ENCODE measurements around the gene PROCA1. TPM values are rescaled to one million over a fixed set of nuclear protein-coding genes. Genes with fewer than 3 reads are reported as not detected.

The PROCA1 gene
- polyA plus RNA-seq, 1 donor (not counting 4 experiments of a cell fraction or from before 2014, with no cell fraction given), result 0.39 TPM

- FAIRE-seq, result no peak
- no peaks in the 10 kb centered on the region for H3K9me1 ChIP-seq (ENCODE audit: control insufficient read depth, extremely low read depth, insufficient read depth, low read length)
- no peak for DNase-seq (ENCODE audit: low read depth, low spot score)
- H3K4me3 ChIP-seq (ENCODE audit: control insufficient read depth in 2 of 3, extremely low read depth in 1 of 3, insufficient read depth in 2 of 3, low read depth in 1 of 3, low read length in 3 of 3), result no peak overlapping the region
- H3K9ac ChIP-seq (ENCODE audit: control insufficient read depth, extremely low read depth, insufficient read depth, low read length), result no peak overlapping the region
- H2AFZ ChIP-seq (ENCODE audit: control insufficient read depth, low read length), result no peak overlapping the region
- peaks cover 2% of the 10 kb centered on the region for H3K9me3 ChIP-seq (ENCODE audit: control insufficient read depth, low read depth, low read length)
- H3K27ac ChIP-seq (ENCODE audit: control insufficient read depth, insufficient read depth, low read length), result no peak overlapping the region
- no peaks in the 10 kb centered on the region for H3K79me2 ChIP-seq (ENCODE audit: control insufficient read depth, insufficient read depth, low read length)
- no peaks in the 10 kb centered on the region for H4K20me1 ChIP-seq (ENCODE audit: control insufficient read depth, extremely low read depth, insufficient read depth, low read length)
- TF ChIP-seq CTCF (optimal IDR thresholded peaks at IDR 0.05 in 1 of 3, IDR thresholded peaks at IDR 0.05 in 1 of 3, conservative IDR thresholded peaks at IDR 0.05 in 1 of 3; ENCODE audit: extremely low read depth in 1 of 3, insufficient read depth in 2 of 3, low read length in 3 of 3) (peak in 1 of 3 experiments; percentile 8), EZH2 (IDR thresholded peaks at IDR 0.05; ENCODE audit: low read length) (no peak)
- dilution Hi-C loops (cut with MboI; ENCODE audit: extremely low pct_ligation_motif_present, low sequenced_read_pairs), result no loop called here
- H3K27me3 ChIP-seq (ENCODE audit: control insufficient read depth, extremely low read depth, insufficient read depth, low read length), result no peaks in the 10 kb centered on the region
- no peak overlapping the region for H3K4me2 ChIP-seq (ENCODE audit: control insufficient read depth, extremely low read depth, insufficient read depth, low read depth, low read length)
- peaks cover 0 to 2% of the 10 kb centered on the region in 2 experiments for H3K36me3 ChIP-seq (ENCODE audit: control insufficient read depth in 2 of 2, extremely low read depth in 1 of 2, insufficient read depth in 2 of 2, low read length in 2 of 2)
- peaks cover 8% of the 10 kb centered on the region for H3K4me1 ChIP-seq (ENCODE audit: control insufficient read depth, extremely low read depth, insufficient read depth, low read length)
Observed at GRCh38 chr17:28735242-28735722, 23.6 kb upstream of the PROCA1 start.

- Histone ChIP-seq H3K9me1 (ENCODE audit: control insufficient read depth, extremely low read depth, insufficient read depth, low read length) (no peaks in the 10 kb centered on the region), H2AFZ (ENCODE audit: control insufficient read depth, low read length) (no peak overlapping the region), H3K79me2 (ENCODE audit: control insufficient read depth, insufficient read depth, low read length) (no peaks in the 10 kb centered on the region), H3K9ac (ENCODE audit: control insufficient read depth, extremely low read depth, insufficient read depth, low read length) (no peak overlapping the region), H3K27me3 (ENCODE audit: control insufficient read depth, extremely low read depth, insufficient read depth, low read length) (no peaks in the 10 kb centered on the region), H3K4me1 (ENCODE audit: control insufficient read depth, extremely low read depth, insufficient read depth, low read length) (peaks cover 8% of the 10 kb centered on the region), H3K4me3 (ENCODE audit: control insufficient read depth in 2 of 3, extremely low read depth in 1 of 3, insufficient read depth in 2 of 3, low read depth in 1 of 3, low read length in 3 of 3) (no peak overlapping the region), H3K9me3 (ENCODE audit: control insufficient read depth, low read depth, low read length) (peaks cover 2% of the 10 kb centered on the region), H3K36me3 (ENCODE audit: control insufficient read depth in 2 of 2, extremely low read depth in 1 of 2, insufficient read depth in 2 of 2, low read length in 2 of 2) (peaks cover 0 to 2% of the 10 kb centered on the region in 2 experiments), H4K20me1 (ENCODE audit: control insufficient read depth, extremely low read depth, insufficient read depth, low read length) (no peaks in the 10 kb centered on the region), H3K27ac (ENCODE audit: control insufficient read depth, insufficient read depth, low read length) (no peak overlapping the region), H3K4me2 (ENCODE audit: control insufficient read depth, extremely low read depth, insufficient read depth, low read depth, low read length) (no peak overlapping the region)
- DNase-seq (ENCODE audit: low read depth, low spot score) (no peak), FAIRE-seq (no peak)
- dilution Hi-C loops (cut with MboI; ENCODE audit: extremely low pct_ligation_motif_present, low sequenced_read_pairs), result no loop called here
- no peak for TF ChIP-seq EZH2 (IDR thresholded peaks at IDR 0.05; ENCODE audit: low read length)
- no peak for TF ChIP-seq CTCF (optimal IDR thresholded peaks at IDR 0.05 in 1 of 3, IDR thresholded peaks at IDR 0.05 in 1 of 3, conservative IDR thresholded peaks at IDR 0.05 in 1 of 3; ENCODE audit: extremely low read depth in 1 of 3, insufficient read depth in 2 of 3, low read length in 3 of 3)
Observed at GRCh38 chr17:28734712-28735241, 23.1 kb upstream of the PROCA1 start.

Measured in keratinocyte (primary cell).